Panc1 (cell line): Measurements from ENCODE around the gene MCCC1.

Experiments used
- POLR2AphosphoS5 ChIP-seq: IDR thresholded peaks from 2 replicates; pipeline ENCODE4 v1.6.1; 2012; ENCODE audit warnings: mild to moderate bottlenecking, low read depth, low read length, moderate library complexity
- SIN3A ChIP-seq: IDR thresholded peaks from 2 replicates; pipeline ENCODE4 v1.6.1; 2012; ENCODE audit warnings: low read depth, mild to moderate bottlenecking, low read length, moderate library complexity, borderline replicate concordance; ENCODE audit not compliant: insufficient read depth
- TCF7L2 ChIP-seq: IDR thresholded peaks from 2 replicates; pipeline ENCODE4 v1.6.1; 2011; ENCODE audit warnings: mild to moderate bottlenecking, low read depth, low read length, inconsistent platforms
- TF ChIP-seq, protein P1 (sequence below): fragments of 450-650 bp; IDR thresholded peaks from 2 replicates; pipeline ENCODE4 v1.5.1; 2017; ENCODE audit warnings: mild to moderate bottlenecking

DNA sequence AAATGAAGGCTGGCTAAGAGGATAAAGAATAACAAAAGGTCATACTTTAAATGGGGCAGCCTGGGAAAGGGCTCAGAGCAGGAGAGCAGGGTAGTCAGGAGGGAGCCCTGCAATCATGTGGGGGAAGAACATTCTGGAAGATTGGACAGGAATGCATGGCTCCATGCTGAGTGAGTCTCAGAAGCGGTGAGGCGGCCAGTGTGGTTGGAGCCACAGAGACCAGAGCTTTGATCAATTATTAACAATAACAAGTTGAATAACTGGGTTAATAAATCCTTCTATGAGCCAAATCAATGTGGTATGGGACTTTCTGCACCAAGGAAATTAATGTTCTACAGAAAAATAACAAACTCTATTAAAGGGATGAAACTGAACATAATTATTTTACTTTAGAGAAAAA, 61.1 kb downstream of the MCCC1 start:
- TF ChIP-seq, protein P1, sequence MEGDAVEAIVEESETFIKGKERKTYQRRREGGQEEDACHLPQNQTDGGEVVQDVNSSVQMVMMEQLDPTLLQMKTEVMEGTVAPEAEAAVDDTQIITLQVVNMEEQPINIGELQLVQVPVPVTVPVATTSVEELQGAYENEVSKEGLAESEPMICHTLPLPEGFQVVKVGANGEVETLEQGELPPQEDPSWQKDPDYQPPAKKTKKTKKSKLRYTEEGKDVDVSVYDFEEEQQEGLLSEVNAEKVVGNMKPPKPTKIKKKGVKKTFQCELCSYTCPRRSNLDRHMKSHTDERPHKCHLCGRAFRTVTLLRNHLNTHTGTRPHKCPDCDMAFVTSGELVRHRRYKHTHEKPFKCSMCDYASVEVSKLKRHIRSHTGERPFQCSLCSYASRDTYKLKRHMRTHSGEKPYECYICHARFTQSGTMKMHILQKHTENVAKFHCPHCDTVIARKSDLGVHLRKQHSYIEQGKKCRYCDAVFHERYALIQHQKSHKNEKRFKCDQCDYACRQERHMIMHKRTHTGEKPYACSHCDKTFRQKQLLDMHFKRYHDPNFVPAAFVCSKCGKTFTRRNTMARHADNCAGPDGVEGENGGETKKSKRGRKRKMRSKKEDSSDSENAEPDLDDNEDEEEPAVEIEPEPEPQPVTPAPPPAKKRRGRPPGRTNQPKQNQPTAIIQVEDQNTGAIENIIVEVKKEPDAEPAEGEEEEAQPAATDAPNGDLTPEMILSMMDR: no peak
- TF ChIP-seq POLR2AphosphoS5 (no peak), SIN3A (no peak), TCF7L2 (no peak)
